OCI-LY1 (cell line): ENCODE data around the gene ANKDD1A.

Experiments used
- CTCF ChIP-seq: fragments of 200-600 bp; sonication (generic), shearing (Covaris generic); IDR thresholded peaks from 2 replicates; pipeline ENCODE4 v1.5.1; 2017; ENCODE audit warnings: mild to moderate bottlenecking, antibody characterized with exemption, low read length, moderate library complexity, mixed read lengths
- EZH2 ChIP-seq: fragments of 200-600 bp; sonication (generic), shearing (Covaris generic); IDR thresholded peaks from 2 replicates; pipeline ENCODE4 v1.8.0; 2017; ENCODE audit warnings: borderline replicate concordance, mixed run types, mild to moderate bottlenecking, antibody characterized with exemption, low read length, moderate library complexity, mixed read lengths

- TF ChIP-seq CTCF: no peak
- TF ChIP-seq EZH2: no peak
These were observed at the start of gene ANKDD1A for GRCh38 chr15:64911311-64912186.
